Measurements from ENCODE around the gene SPIN4. TPM values are rescaled to one million over a fixed set of nuclear protein-coding genes. Genes with fewer than 3 reads are reported as not detected.

The SPIN4 gene
- polyA plus RNA-seq, 1 of the 3 experiments (the other 2 are of a cell fraction) = 2.6 TPM

DNA sequence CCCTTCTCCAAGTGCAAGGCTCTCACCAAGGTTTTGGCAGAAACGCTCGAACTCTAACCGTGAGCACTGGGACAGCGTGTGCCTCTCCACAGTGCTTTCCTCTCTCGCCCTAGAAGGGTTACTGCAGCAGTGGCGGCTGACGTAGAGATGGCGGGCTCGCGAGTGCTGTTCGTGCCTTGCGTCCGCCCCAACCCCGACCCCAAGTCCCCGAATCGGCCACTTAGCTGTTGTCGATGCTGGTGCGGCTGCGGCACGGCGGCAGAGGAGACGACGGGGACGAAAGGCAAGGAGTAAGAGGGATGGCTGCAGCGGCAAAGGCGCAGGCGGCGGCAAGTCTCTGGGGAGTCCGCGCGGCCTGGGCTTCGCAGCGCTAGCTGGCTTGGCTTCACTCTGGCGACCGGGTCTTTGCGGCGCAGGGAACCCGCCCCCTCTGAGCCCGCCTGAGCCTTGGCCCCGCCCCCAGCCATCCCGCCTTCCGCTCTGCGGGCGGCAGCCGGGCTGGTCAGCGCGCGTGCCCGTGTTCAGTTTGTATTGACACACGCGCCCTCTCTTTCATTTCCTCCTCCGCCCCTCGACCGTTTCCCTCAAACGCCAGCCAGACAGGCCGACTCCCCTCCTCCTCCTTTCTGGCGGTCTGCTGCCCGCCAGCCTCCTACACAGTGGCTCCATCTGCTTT, at the start of gene SPIN4 (continued):
- TF ChIP-seq, protein P1, sequence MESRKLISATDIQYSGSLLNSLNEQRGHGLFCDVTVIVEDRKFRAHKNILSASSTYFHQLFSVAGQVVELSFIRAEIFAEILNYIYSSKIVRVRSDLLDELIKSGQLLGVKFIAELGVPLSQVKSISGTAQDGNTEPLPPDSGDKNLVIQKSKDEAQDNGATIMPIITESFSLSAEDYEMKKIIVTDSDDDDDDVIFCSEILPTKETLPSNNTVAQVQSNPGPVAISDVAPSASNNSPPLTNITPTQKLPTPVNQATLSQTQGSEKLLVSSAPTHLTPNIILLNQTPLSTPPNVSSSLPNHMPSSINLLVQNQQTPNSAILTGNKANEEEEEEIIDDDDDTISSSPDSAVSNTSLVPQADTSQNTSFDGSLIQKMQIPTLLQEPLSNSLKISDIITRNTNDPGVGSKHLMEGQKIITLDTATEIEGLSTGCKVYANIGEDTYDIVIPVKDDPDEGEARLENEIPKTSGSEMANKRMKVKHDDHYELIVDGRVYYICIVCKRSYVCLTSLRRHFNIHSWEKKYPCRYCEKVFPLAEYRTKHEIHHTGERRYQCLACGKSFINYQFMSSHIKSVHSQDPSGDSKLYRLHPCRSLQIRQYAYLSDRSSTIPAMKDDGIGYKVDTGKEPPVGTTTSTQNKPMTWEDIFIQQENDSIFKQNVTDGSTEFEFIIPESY (IDR thresholded peaks at IDR 0.05; ENCODE audit: borderline replicate concordance, low read depth) = no peak
- TF ChIP-seq SMC3 (IDR thresholded peaks at IDR 0.05; ENCODE audit: low read depth, low read length) = no peak
- peak; percentile 69 for TF ChIP-seq MXI1 (IDR thresholded peaks at IDR 0.05; ENCODE audit: low read depth, low read length)
- peak; percentile 32; the same call in 1 of the 2 replicates for TF ChIP-seq NRF1 (IDR thresholded peaks at IDR 0.05; ENCODE audit: low read depth, low read length)
- TF ChIP-seq SIN3A (IDR thresholded peaks at IDR 0.05; ENCODE audit: borderline replicate concordance, low read depth, low read length) = peak; percentile 16; the same call in 1 of the 2 replicates
- TF ChIP-seq GATA2 (CRISPR knock-in tag; IDR thresholded peaks at IDR 0.05) = no peak
- no peak for TF ChIP-seq NFIC (IDR thresholded peaks at IDR 0.05; ENCODE audit: borderline replicate concordance)
- TF ChIP-seq EZH2phosphoT487 (IDR thresholded peaks at IDR 0.05; ENCODE audit: borderline replicate concordance, low read depth) = no peak
- 0 out of 2 replicates have a peak, but pooled peaks have one; percentile 18 for TF ChIP-seq GABPA (IDR thresholded peaks at IDR 0.05; ENCODE audit: low read depth)

DNA sequence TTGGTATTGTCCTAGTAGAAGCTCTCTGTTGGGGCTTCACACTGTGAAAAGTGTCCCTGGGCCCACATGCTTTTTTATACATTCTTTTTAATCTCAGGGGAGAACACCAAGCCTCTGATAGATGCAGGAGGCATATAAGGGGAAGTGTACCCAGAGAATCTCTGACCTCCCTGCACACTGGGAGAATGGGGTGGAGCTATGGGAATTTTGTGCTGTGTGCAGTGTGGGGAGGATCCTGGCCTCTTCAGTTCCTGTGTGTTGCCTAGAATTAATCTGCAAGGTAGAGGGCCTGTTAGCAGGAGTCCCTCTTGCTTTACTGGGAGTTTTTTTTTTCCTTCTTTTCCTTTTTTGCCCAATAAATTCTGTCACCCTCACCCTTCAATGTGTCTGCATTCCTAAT, 49.2 kb upstream of the SPIN4 start:
- Histone ChIP-seq H3K9me3 (no peaks in the 10 kb centered on the region), H4K20me1 (ENCODE audit: insufficient read depth) (no peaks in the 10 kb centered on the region), H3K9ac (no peak overlapping the region), H3K27me3 (ENCODE audit: insufficient read depth) (no peaks in the 10 kb centered on the region), H3K27ac (ENCODE audit: low read depth in 2 of 2, low read length in 1 of 2) (no peak overlapping the region), H2AFZ (ENCODE audit: low read depth) (no peak overlapping the region), H3K79me2 (ENCODE audit: insufficient read depth) (no peaks in the 10 kb centered on the region), H3K36me3 (replicated peaks in 1 of 2; ENCODE audit: control insufficient read depth in 1 of 2, insufficient read depth in 2 of 2, low read length in 1 of 2) (no peaks in the 10 kb centered on the region), H3K4me1 (ENCODE audit: control insufficient read depth in 1 of 2, insufficient read depth in 2 of 2, low read depth in 1 of 2, low read length in 1 of 2) (no peaks in the 10 kb centered on the region), H3K4me3 (ENCODE audit: low read depth in 2 of 2, low read length in 1 of 2) (no peak overlapping the region), H3F3A (replicated peaks; ENCODE audit: insufficient read depth) (no peaks in the 10 kb centered on the region), H3K4me2 (no peak overlapping the region), H3K9me2 (no peaks in the 10 kb centered on the region)
- no peak for DNase-seq
- CTCF ChIA-PET = no interaction called here
- POLR2A ChIA-PET = no interaction called here
- no peak for TF ChIP-seq YY1 (IDR thresholded peaks at IDR 0.05; ENCODE audit: low read depth)
- TF ChIP-seq RFX5 (IDR thresholded peaks at IDR 0.05; ENCODE audit: low read length) = no peak
- no peak for TF ChIP-seq ELF1 (IDR thresholded peaks at IDR 0.05)
- TF ChIP-seq NFIC (IDR thresholded peaks at IDR 0.05; ENCODE audit: borderline replicate concordance) = no peak
- no peak for TF ChIP-seq EZH2phosphoT487 (IDR thresholded peaks at IDR 0.05; ENCODE audit: borderline replicate concordance, low read depth)
- TF ChIP-seq, protein P2, sequence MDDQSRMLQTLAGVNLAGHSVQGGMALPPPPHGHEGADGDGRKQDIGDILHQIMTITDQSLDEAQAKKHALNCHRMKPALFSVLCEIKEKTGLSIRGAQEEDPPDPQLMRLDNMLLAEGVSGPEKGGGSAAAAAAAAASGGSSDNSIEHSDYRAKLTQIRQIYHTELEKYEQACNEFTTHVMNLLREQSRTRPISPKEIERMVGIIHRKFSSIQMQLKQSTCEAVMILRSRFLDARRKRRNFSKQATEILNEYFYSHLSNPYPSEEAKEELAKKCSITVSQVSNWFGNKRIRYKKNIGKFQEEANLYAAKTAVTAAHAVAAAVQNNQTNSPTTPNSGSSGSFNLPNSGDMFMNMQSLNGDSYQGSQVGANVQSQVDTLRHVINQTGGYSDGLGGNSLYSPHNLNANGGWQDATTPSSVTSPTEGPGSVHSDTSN (IDR thresholded peaks at IDR 0.05) = no peak
- no peak for TF ChIP-seq SMC3 (IDR thresholded peaks at IDR 0.05; ENCODE audit: low read depth, low read length)
- no peak for TF ChIP-seq FOSL2 (IDR thresholded peaks at IDR 0.05; ENCODE audit: borderline replicate concordance, low read depth)
- TF ChIP-seq, protein P1 (IDR thresholded peaks at IDR 0.05; ENCODE audit: borderline replicate concordance, low read depth) = no peak
- no peak for TF ChIP-seq GATA2 (CRISPR knock-in tag; IDR thresholded peaks at IDR 0.05)
- TF ChIP-seq CHD2 (IDR thresholded peaks at IDR 0.05; ENCODE audit: low read length, partially characterized antibody) = no peak
- no peak for TF ChIP-seq TCF12 (IDR thresholded peaks at IDR 0.05)
- TF ChIP-seq, protein P3, sequence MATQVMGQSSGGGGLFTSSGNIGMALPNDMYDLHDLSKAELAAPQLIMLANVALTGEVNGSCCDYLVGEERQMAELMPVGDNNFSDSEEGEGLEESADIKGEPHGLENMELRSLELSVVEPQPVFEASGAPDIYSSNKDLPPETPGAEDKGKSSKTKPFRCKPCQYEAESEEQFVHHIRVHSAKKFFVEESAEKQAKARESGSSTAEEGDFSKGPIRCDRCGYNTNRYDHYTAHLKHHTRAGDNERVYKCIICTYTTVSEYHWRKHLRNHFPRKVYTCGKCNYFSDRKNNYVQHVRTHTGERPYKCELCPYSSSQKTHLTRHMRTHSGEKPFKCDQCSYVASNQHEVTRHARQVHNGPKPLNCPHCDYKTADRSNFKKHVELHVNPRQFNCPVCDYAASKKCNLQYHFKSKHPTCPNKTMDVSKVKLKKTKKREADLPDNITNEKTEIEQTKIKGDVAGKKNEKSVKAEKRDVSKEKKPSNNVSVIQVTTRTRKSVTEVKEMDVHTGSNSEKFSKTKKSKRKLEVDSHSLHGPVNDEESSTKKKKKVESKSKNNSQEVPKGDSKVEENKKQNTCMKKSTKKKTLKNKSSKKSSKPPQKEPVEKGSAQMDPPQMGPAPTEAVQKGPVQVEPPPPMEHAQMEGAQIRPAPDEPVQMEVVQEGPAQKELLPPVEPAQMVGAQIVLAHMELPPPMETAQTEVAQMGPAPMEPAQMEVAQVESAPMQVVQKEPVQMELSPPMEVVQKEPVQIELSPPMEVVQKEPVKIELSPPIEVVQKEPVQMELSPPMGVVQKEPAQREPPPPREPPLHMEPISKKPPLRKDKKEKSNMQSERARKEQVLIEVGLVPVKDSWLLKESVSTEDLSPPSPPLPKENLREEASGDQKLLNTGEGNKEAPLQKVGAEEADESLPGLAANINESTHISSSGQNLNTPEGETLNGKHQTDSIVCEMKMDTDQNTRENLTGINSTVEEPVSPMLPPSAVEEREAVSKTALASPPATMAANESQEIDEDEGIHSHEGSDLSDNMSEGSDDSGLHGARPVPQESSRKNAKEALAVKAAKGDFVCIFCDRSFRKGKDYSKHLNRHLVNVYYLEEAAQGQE (IDR thresholded peaks at IDR 0.05; ENCODE audit: low read depth, low read length) = no peak
- TF ChIP-seq RCOR1 (IDR thresholded peaks at IDR 0.05; ENCODE audit: low read length) = no peak
- TF ChIP-seq MAX (IDR thresholded peaks at IDR 0.05; ENCODE audit: low read depth) = no peak
- no peak for TF ChIP-seq RXRA (IDR thresholded peaks at IDR 0.05; ENCODE audit: borderline replicate concordance, low read depth)
- no peak for TF ChIP-seq IRF3 (IDR thresholded peaks at IDR 0.05; ENCODE audit: low read depth, low read length)

Data from SK-N-SH (cell line).